H9 (cell line): ENCODE data around the gene NLRP1. TPM values are rescaled to one million over a fixed set of nuclear protein-coding genes. Genes with fewer than 3 reads are reported as not detected.

Source experiments
- DNase-seq: peaks from one replicate; pipeline ENCODE4 v3.0.0-alpha.2; 2017
- H2AFZ ChIP-seq: one replicate; pipeline ENCODE4 v1.6.1; 2013; ENCODE audit warnings: mild to moderate bottlenecking, low read length, control low read depth, moderate library complexity
- H2AK5ac ChIP-seq: 2 replicates; pipeline ENCODE4 v1.6.1; 2013; ENCODE audit warnings: low read length, control low read depth, mixed read lengths; ENCODE audit not compliant: insufficient read length
- H2BK120ac ChIP-seq: one replicate; pipeline ENCODE4 v1.6.1; 2013; ENCODE audit warnings: low read depth, mild to moderate bottlenecking, low read length, control low read depth, inconsistent platforms; ENCODE audit not compliant: poor library complexity, severe bottlenecking
- H2BK12ac ChIP-seq: 2 replicates; pipeline ENCODE4 v1.6.1; 2013; ENCODE audit warnings: low read length, control low read depth, mixed read lengths, low read depth; ENCODE audit not compliant: insufficient read length
- H2BK15ac ChIP-seq: 2 replicates; pipeline ENCODE4 v1.6.1; 2013; ENCODE audit warnings: low read depth, low read length, control low read depth
- H2BK20ac ChIP-seq: one replicate; pipeline ENCODE4 v1.6.1; 2013; ENCODE audit warnings: low read depth, mild to moderate bottlenecking, low read length, control low read depth, inconsistent platforms; ENCODE audit not compliant: poor library complexity, severe bottlenecking
- H2BK5ac ChIP-seq: 2 replicates; pipeline ENCODE4 v1.6.1; 2013; ENCODE audit warnings: low read length, control low read depth, mixed read lengths; ENCODE audit not compliant: insufficient read length
- H3K14ac ChIP-seq: 2 replicates; pipeline ENCODE4 v1.6.1; 2013; ENCODE audit warnings: low read length, control low read depth; ENCODE audit not compliant: insufficient read depth
- H3K18ac ChIP-seq: 2 replicates; pipeline ENCODE4 v1.6.1; 2013; ENCODE audit warnings: low read depth, mild to moderate bottlenecking, mixed read lengths, low read length, control low read depth; ENCODE audit not compliant: insufficient read length
- H3K23ac ChIP-seq: 2 replicates; pipeline ENCODE4 v1.6.1; 2013; ENCODE audit warnings: low read length, control low read depth, mixed read lengths, low read depth; ENCODE audit not compliant: insufficient read length
- H3K23me2 ChIP-seq: 2 replicates; pipeline ENCODE4 v1.6.1; 2013; ENCODE audit warnings: low read depth, mild to moderate bottlenecking, mixed read lengths, low read length, control low read depth; ENCODE audit not compliant: insufficient read length, poor library complexity, severe bottlenecking
- H3K27ac ChIP-seq: 2 replicates; pipeline ENCODE4 v1.5.1; 2013; ENCODE audit warnings: low read length, control low read depth, mixed read lengths, low read depth; ENCODE audit not compliant: insufficient read length
- H3K27me3 ChIP-seq: 2 replicates; pipeline ENCODE4 v1.6.1; 2013; ENCODE audit warnings: low read length, control low read depth, inconsistent platforms; ENCODE audit not compliant: insufficient read depth
- H3K4ac ChIP-seq: 2 replicates; pipeline ENCODE4 v1.6.1; 2013; ENCODE audit warnings: low read depth, mild to moderate bottlenecking, control low read depth, inconsistent platforms, low read length, moderate library complexity
- H3K4me1 ChIP-seq: 2 replicates; pipeline ENCODE4 v1.6.1; 2013; ENCODE audit warnings: low read length, control low read depth, inconsistent platforms; ENCODE audit not compliant: insufficient read depth
- H3K4me2 ChIP-seq: 2 replicates; pipeline ENCODE4 v1.6.1; 2013; ENCODE audit warnings: low read length, control low read depth, mixed read lengths; ENCODE audit not compliant: insufficient read length, insufficient read depth
- H3K56ac ChIP-seq: 2 replicates; pipeline ENCODE4 v1.6.1; 2013; ENCODE audit warnings: low read depth, mild to moderate bottlenecking, mixed read lengths, low read length, control low read depth; ENCODE audit not compliant: insufficient read length
- H3K79me1 ChIP-seq: 2 replicates; pipeline ENCODE4 v1.6.1; 2013; ENCODE audit warnings: low read depth, mild to moderate bottlenecking, moderate library complexity, low read length, control low read depth, inconsistent platforms; ENCODE audit not compliant: insufficient read depth, poor library complexity, severe bottlenecking
- H3K79me2 ChIP-seq: 2 replicates; pipeline ENCODE4 v1.6.1; 2013; ENCODE audit warnings: low read length, control low read depth, inconsistent platforms; ENCODE audit not compliant: insufficient read depth
- H3K9ac ChIP-seq: 2 replicates; pipeline ENCODE4 v1.6.1; 2013; ENCODE audit warnings: low read length, control low read depth, mixed read lengths; ENCODE audit not compliant: insufficient read length; ENCODE audit errors: extremely low read depth
- H3K9me3 ChIP-seq: one replicate; pipeline ENCODE4 v1.6.1; 2013; ENCODE audit warnings: low read depth, low read length, inconsistent platforms; ENCODE audit not compliant: control insufficient read depth
- H3T11ph ChIP-seq: one replicate; pipeline ENCODE4 v1.6.1; 2013; ENCODE audit warnings: mild to moderate bottlenecking, low read length, control low read depth, inconsistent platforms
- H4K20me1 ChIP-seq: one replicate; pipeline ENCODE4 v1.6.1; 2013; ENCODE audit not compliant: control insufficient read depth, insufficient read length, insufficient read depth
- H4K5ac ChIP-seq: 2 replicates; pipeline ENCODE4 v1.6.1; 2013; ENCODE audit warnings: low read depth, mild to moderate bottlenecking, mixed read lengths, low read length, control low read depth; ENCODE audit not compliant: insufficient read length
- H4K8ac ChIP-seq: replicated peaks from 2 replicates; pipeline ENCODE4 v1.6.1; 2013; ENCODE audit warnings: low read length, control low read depth, mixed read lengths, low read depth; ENCODE audit not compliant: insufficient read length
- H4K91ac ChIP-seq: 2 replicates; pipeline ENCODE4 v1.6.1; 2013; ENCODE audit warnings: low read depth, mild to moderate bottlenecking, moderate library complexity, mixed read lengths, low read length, control low read depth; ENCODE audit not compliant: insufficient read length
- H3K27ac Mint-ChIP-seq, 3 experiments: 2 replicates in 2 of 3; 3 replicates in 1 of 3; pipeline ENCODE4 v1.8.0; 2020 to 2021; ENCODE audit warnings: mixed read lengths in 3 of 3, mild to moderate bottlenecking in 1 of 3, moderate library complexity in 1 of 3
- H3K27me3 Mint-ChIP-seq: 2 replicates; pipeline ENCODE4 v1.8.0; 2021; ENCODE audit warnings: low read depth, mild to moderate bottlenecking, moderate library complexity, mixed read lengths
- H3K36me3 Mint-ChIP-seq, 3 experiments: 2 replicates in 2 of 3; 3 replicates in 1 of 3; pipeline ENCODE4 v1.8.0; 2020 to 2021; ENCODE audit warnings: low read depth in 3 of 3, mixed read lengths in 3 of 3; ENCODE audit not compliant: insufficient read depth in 1 of 3
- H3K4me1 Mint-ChIP-seq, 2 experiments: 2 replicates each; pipeline ENCODE4 v1.8.0; 2020; ENCODE audit warnings: mixed read lengths in 2 of 2
- H3K4me3 Mint-ChIP-seq, 2 experiments: 2 replicates in 1 of 2; 3 replicates in 1 of 2; pipeline ENCODE4 v1.8.0; 2020 to 2021; ENCODE audit warnings: mild to moderate bottlenecking in 2 of 2, mixed read lengths in 2 of 2, moderate library complexity in 1 of 2
- H3K9me3 Mint-ChIP-seq, 2 experiments: 2 replicates in 1 of 2; 3 replicates in 1 of 2; pipeline ENCODE4 v1.8.0; 2020; ENCODE audit warnings: mild to moderate bottlenecking in 2 of 2, mixed read lengths in 2 of 2, moderate library complexity in 1 of 2
- CTCF ChIP-seq: fragments of 200-600 bp; sonication (generic); conservative IDR thresholded peaks from 3 replicates; pipeline ENCODE4 v1.8.0; 2021; ENCODE audit warnings: antibody characterized with exemption, mild to moderate bottlenecking
- WGBS: extraction: QIAGEN DNeasy Blood & Tissue Kit; methylation state at CpG from one replicate; pipeline ENCODE4 v1.1.7; 2013; ENCODE audit warnings: missing lambda C conversion rate, low lambda C conversion rate, mixed read lengths; ENCODE audit not compliant: insufficient read length; ENCODE audit errors: extremely low coverage; 5-methylcytosine and 5-hydroxymethylcytosine counted together
- total RNA-seq: library from RNA; stranded (reverse); gene quantifications from 2 replicates; pipeline ENCODE4 v1.2.1, GENCODE V29; 2021

The NLRP1 gene
- total RNA-seq, 1 experiment from 2014 or later = 12.1 TPM

GRCh38 chr17:5557485-5557884 lies 26.8 kb downstream of the NLRP1 start:
- no peak overlapping the region for H3K27ac Mint-ChIP-seq
- H4K8ac ChIP-seq = no peak overlapping the region
- no peaks in the 10 kb centered on the region for H3K23me2 ChIP-seq
- H3K9ac ChIP-seq = no peak overlapping the region
- peaks cover 2% of the 10 kb centered on the region for H3K27me3 Mint-ChIP-seq
- H2AK5ac ChIP-seq = no peak overlapping the region
- H3K79me1 ChIP-seq = no peaks in the 10 kb centered on the region
- no peaks in the 10 kb centered on the region for H3K9me3 ChIP-seq
- no peak for TF ChIP-seq CTCF
- no peaks in the 10 kb centered on the region for H3K79me2 ChIP-seq
- H4K5ac ChIP-seq = no peak overlapping the region
- no peak overlapping the region for H3K18ac ChIP-seq
- no peak overlapping the region for H3K4me3 Mint-ChIP-seq
- no peak for DNase-seq
- no peak overlapping the region for H3K23ac ChIP-seq
- H2BK15ac ChIP-seq = no peak overlapping the region
- no peak overlapping the region for H3K56ac ChIP-seq
- H3K27ac ChIP-seq = no peak overlapping the region
- H3K14ac ChIP-seq = no peak overlapping the region
- H3K9me3 Mint-ChIP-seq = no peaks in the 10 kb centered on the region; a peak in 1 of 5 replicates
- H2BK20ac ChIP-seq = no peak overlapping the region
- no peak overlapping the region for H2BK5ac ChIP-seq
- no peak overlapping the region for H3K4me2 ChIP-seq
- H4K91ac ChIP-seq = no peak overlapping the region
- H2AFZ ChIP-seq = no peak overlapping the region
- H3K27me3 ChIP-seq = no peaks in the 10 kb centered on the region
- no peak overlapping the region for H3T11ph ChIP-seq
- no peaks in the 10 kb centered on the region for H4K20me1 ChIP-seq
- no peak overlapping the region for H3K4ac ChIP-seq
- H3K4me1 Mint-ChIP-seq = peaks cover 0 to 4% of the 10 kb centered on the region in 2 experiments; a peak in 2 of 4 replicates
- H3K36me3 Mint-ChIP-seq = no peaks in the 10 kb centered on the region
- H2BK12ac ChIP-seq = no peak overlapping the region
- WGBS = no CpG with 5 or more reads among the region's 8 CpGs
- no peak overlapping the region for H2BK120ac ChIP-seq
- H3K4me1 ChIP-seq = no peaks in the 10 kb centered on the region
